NCI-H2196 treated with DMSO at 0.1 percent for 48 hours (cell line): ENCODE measurements around the gene MAP2K2.

ENCODE experiments used
- DNase-seq: peaks from one replicate; lab custom pipeline; 2025; ENCODE audit not compliant: unreplicated experiment; lab: John Stamatoyannopoulos, UW

The MAP2K2 gene

DNA sequence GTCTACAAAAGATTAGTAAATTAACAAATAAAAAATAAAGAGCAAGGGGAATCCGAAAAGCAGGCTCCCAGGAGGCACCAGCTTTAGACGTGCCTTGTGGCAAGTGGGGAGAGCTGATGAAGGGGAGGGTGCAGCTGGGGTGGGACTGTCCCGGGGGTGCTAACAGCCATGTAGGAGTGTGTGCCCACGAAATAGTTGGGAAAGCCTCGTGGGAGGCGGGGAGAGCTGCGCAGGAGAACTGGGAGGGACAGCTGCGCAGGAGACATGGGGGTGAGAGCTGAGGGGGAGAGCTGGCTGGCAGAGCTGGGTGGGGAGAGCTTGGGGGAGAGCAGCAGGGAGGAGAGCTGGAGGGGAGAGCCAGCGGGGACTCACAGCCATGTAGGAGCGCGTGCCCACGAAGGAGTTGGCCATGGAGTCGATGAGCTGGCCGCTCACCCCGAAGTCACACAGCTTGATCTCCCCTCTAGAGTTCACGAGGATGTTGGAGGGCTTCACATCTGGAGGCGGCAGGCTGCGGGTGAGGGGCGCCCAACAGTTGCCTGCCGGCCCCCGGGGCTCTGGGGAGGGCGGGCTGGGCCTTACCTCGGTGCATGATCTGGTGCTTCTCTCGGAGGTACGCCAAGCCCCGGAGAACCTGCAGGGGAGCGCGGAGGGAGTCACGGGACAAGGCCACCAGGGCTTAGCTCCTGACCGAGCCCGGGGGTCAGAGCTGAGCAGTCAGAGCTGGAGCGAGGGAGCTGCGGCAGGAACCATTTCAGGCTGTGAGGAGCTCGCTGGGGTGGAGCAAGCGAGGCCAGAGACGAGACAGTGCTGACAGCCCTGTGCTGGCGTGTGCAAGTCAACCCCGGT, 23.1 kb downstream of the MAP2K2 start:
- DNase-seq: no peak

GRCh38 chr19:4099041-4099764, 24.7 kb downstream of the MAP2K2 start:
- DNase-seq: no peak

GRCh38 chr19:4098493-4098892, 25.4 kb downstream of the MAP2K2 start:
- no peak for DNase-seq

DNA sequence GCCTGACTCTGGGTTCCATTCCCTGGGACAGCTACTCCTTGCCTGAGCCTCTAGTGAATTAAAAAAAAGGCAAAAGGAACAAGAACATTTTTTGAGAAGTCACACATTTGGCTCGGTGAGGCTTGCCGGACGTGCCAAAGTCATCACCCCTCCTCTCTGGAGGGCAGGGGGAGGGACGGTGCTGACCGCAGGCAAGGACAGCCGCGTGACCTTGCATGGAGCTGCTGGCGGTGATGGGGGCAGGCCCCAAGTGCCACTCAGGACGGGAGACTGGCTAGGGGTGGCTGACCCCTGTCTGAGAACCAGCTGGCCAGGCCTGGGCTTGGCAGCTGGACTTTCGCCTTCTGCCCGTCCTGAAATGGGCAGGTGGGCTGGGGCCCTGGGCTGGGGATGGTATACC, 26.4 kb downstream of the MAP2K2 start:
- no peak for DNase-seq

DNA sequence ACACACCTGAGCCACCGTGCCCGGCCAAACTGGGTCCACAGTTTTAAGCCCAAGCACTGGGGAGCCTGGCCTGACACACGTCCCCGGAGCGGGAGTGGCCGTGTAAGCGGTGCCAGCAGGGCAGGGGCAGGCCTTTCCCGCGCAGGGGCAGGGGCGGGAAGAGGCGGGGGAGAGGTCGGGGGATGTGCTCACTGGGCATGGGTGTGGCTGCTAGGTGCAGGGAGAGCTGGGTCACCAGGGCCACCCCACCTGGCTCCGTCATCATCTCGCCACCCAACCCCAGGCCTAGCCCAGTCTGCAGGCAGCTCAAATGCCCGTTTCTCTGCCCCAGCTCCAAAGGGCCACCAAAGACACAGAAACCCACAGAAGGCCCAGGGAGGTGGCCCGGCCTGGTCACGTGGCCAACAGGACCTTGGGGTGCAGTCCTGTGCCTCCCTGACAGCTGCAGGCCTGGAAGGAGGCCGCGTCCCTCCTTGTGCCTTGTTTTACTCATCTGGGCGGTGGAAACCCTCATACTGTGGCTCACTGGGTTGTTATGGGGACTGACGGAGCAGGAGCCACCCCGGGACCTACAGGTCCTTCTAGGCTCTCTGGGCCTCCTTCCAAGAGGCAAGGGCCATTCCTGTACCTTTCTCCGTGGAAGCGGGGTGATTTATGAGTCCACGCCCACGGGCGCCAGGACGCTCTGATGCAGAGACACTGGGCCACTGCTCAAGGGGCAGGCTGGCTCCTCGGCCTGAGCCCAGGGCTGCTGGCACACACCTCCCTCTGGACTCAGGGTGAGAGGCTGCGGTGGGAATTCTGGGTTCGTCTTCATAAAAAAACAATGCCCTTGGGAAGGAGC, 27.7 kb downstream of the MAP2K2 start:
- DNase-seq: no peak

DNA sequence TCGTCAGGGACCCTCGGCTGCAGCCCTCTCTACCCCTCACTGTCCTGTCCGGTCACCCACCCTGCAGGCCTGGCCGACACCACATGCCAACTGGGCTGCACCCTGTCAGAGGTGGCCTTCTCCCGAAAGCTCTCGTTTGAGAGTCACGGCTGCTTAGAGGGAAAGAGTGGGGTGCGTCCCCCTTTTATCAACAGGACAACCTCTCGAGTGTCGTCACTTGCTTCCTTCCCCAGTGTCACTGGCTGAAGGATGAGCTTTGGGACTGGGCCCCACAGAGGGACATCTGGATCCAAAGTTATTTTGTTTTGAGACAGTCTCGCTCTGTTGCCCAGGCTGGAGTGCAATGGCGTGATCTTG, 28.5 kb downstream of the MAP2K2 start:
- no peak for DNase-seq

DNA sequence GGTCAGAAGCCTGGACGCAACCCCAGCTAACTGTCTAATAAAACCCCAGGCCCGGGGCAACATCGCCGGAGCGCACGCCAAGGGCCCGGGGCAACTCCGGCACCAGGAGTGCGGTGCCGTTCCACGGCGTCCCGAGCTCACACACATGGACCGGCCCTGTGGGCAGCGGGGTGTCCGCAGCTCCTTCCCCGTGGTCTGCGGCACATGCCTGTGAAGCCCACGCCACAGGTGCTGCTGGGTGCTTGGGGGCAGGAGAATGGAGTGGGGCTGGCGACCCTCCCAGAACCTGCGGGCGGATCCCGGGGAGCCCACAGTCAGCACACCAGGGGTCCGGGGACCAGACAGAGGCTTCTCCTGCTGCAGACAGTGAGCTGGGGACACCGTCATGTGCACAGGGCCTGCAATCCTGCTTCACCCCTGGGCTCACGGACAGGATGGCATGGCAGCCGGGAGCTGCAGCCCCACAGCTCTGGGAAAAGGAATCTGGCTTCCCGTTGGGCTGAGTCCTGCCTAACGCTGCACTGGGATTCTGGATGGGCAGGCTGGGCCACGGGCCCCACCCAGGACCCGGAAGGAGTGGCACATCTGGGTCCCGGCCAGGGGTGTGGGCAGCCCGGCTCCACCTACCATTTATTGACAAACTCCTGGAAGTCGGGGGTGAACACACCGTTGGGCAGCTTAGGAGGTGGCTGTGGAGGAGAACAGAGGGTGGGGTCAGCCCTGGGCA, 29.0 kb downstream of the MAP2K2 start:
- no peak for DNase-seq

GRCh38 chr19:4094291-4094690, 29.6 kb downstream of the MAP2K2 start:
- DNase-seq: no peak

GRCh38 chr19:4093643-4094175, 30.2 kb downstream of the MAP2K2 start:
- no peak for DNase-seq

DNA sequence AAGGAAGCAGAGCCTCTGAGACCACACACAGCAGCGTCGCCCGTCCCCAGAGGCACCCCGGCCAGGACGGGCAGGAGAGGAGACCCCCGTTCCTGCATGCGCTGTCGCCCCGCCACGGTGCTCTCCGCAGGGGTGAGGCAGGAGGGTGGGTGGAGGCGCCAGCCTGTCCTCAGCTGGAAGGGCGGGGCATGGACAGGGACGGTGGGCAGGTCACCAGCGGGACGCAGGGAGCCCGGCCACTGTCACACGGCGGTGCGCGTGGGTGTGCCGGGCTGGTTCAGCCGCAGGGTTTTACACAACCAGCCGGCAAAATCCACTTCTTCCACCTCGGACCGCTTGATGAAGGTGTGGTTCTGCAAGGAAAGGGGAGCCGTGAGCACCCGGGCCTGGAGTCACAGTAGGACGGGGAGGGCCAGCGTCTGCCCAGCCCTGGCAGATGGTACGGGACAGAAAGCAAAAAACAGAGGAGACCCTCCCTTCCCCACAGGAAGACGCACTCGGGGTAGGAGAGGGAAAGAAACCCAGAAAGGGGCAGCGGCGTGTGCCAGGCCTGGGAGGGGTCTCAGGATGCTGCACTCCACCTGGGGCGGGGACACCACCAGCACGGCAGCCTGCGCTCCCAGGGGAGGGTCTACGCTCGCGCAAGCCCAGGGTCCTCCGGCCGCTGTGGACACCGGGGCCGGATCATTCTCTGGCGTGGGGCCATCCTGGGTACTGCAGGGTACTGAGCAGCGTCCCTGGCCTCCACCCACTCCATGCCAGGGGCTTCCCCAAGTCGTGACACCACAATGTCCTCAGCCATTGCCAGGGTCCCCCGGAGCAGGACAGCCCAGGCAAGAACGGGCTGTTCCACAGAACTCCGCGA, 33.3 kb downstream of the MAP2K2 start:
- no peak for DNase-seq

- no peak for DNase-seq
Observed at GRCh38 chr19:4089946-4090345, 34.0 kb downstream of the MAP2K2 start.

- no peak for DNase-seq
Observed at GRCh38 chr19:4089400-4089908, 34.5 kb downstream of the MAP2K2 start.

DNA sequence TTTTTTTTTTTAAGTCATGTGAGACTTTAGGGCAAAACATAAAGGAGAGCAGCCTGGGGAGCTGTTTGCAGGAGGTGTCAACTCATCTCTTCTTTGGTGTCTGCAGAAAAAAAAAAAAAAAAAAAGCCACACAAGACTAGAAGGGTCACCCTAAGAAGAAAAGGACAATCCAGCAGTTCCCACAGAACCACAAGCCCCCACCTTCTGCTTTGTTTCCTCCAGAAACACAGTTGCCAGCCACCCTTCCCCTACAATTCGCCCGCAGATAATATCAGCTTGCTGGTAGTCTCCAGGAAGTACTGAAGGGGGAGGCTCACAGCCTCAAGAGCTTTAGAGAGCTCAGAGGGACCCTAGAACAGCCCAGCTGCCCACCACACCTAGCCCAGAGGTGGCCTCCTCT, 34.9 kb downstream of the MAP2K2 start:
- no peak for DNase-seq

DNA sequence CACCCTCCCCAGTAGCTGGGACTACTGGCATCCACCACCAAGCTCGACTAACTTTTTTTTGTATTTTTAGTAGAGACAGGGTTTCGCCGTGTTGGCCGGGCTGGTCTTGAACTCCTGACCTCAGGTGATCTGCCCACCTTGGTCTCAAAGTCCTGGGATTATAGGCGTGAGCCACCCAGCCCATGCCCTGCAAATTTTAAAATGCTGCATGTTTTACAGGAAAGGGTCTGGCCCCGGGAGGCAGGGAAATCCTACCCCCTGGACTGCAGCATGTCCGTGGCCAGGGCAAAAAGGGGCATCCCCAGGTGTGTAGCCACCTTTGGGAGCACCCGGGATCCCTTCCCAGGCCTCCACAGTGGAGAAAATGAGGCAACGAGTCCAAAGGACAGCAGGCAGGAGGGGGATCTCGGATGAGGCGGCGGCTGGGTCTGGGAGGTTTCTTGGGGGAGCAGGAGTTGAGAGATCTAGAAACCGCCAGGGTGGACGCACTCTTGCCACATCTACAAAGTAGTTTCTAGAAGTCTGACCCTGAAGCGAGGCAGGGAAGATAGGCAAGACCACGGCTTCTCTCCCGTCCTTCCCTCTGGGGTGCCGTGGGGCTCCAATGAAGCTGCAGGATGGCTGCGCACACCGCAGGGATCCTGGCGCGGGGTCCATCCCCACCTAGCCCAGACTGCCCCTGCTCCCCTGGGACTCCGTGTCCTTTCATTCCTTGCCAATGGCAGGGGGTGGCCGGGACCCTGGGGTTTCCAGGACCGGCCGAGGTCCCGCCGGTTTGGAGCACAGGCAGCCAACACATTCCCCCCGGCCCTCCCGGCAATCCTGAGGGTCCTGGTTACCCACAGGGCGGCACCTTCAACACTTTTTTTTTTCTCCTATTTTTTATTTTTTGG, 35.9 kb downstream of the MAP2K2 start:
- no peak for DNase-seq

DNA sequence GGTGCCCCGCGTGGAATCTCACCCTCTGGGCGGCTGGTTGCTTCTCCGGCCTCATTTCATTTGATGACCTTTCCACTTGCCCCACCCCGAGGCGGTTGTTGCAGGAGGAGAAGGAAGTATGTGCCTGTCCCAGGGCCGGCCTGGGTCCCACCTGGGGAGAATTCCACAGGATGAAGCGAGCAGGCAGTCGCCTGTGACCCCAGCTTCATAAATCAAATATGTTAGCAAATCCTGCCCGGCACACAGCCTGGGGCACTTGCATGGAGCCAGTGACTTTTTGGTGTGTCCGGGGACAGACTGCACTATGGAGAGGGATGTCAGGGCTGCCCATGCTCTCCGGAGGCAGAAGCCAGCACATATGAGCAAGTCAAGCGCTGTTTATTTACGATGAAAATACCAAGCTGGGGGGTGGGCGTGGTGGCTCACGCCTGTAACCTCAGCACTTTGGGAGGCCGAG, 37.5 kb downstream of the MAP2K2 start:
- no peak for DNase-seq

GRCh38 chr19:4084547-4084877, 39.4 kb downstream of the MAP2K2 start:
- DNase-seq: no peak

DNA sequence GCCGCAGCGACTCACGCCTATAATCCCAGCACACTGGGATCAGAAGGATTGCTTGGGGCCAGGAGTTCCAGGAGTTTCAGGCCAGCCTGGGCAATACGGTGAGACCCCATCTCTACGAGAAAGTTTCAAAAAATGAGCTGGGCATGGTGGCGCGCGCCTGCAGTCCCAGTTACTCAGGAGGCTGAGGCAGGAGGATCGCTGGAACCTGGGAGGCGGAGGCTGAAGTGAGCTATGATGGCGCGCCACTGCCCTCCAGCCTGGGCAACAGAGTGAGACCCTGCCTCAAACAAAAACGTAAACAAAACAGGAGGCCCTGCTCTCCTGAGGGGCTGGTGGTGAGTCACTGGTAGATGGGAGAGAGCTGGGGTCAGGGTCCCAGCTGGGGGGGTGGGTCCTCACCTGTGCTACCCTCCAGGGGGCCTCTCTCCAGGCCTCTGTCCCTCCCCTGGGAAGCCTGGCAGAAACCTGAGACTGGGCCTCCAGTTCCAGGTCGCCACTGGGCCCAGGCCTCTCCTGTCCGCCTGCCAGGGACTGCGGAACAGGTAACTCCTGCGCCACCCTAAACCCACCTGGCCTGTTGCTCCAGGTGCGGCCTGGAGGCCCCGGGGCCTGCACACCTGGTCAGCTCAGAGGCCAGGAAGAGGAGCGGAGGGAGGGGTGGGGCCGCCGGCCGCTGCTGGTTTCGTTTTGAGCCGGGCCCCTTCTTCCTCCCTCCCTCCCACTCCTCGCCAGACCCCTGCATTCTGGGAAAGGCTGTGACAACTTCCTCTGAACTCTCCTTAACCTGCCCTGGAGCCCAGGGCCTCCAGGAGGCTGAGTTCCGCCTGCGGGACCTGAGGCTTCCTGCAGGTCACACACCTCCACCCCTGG, 40.0 kb downstream of the MAP2K2 start:
- no peak for DNase-seq

DNA sequence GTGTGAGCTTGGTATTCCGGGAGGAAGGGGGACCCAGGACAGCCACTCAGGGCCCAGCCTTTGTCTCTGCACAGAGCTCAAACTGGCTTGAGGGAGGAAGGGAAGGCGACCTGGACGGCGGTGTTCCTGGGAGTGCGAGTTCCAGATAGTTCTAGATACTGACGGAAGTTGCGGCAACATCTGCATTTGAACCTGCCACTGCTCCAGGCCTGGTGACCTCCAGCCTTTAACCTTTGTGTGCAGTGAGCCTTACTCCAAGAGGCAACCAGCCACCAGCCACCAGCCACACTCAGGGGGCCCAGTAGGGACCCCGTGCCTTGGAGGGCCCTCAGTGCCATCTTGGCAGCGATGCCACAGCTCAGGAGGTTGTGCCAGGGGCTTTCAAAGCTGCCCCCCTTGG, 41.8 kb downstream of the MAP2K2 start:
- no peak for DNase-seq
